Measurements from ENCODE around the gene BASP1.

The BASP1 gene

GRCh38 chr5:17216176-17216973, 1.1 kb upstream of the BASP1 start (continued):
- TF ChIP-seq ZNF692 (tag by site-specific recombination; IDR thresholded peaks at IDR 0.05) (peak; percentile 53; the same call in 1 of the 2 replicates), EGR2 (tag by site-specific recombination; IDR thresholded peaks at IDR 0.05; ENCODE audit: low read depth) (no peak), ZNF221 (tag by site-specific recombination; IDR thresholded peaks at IDR 0.05; ENCODE audit: borderline replicate concordance) (no peak), ZBTB21 (tag by site-specific recombination; IDR thresholded peaks at IDR 0.05) (no peak), ZNF791 (tag by site-specific recombination; IDR thresholded peaks at IDR 0.05) (no peak), ZNF513 (tag by site-specific recombination; IDR thresholded peaks at IDR 0.05) (no peak), GLI4 (tag by site-specific recombination; IDR thresholded peaks at IDR 0.05) (no peak), ZNF530 (tag by site-specific recombination; IDR thresholded peaks at IDR 0.05; ENCODE audit: low read depth) (no peak), ZNF354C (tag by site-specific recombination; IDR thresholded peaks at IDR 0.05; ENCODE audit: borderline replicate concordance, low read depth) (no peak), MYNN (tag by site-specific recombination; IDR thresholded peaks at IDR 0.05; ENCODE audit: borderline replicate concordance) (no peak), ZFP41 (tag by site-specific recombination; IDR thresholded peaks at IDR 0.05; ENCODE audit: borderline replicate concordance) (no peak), SALL2 (tag by site-specific recombination; IDR thresholded peaks at IDR 0.05; ENCODE audit: borderline replicate concordance) (no peak), ZNF664 (tag by site-specific recombination; IDR thresholded peaks at IDR 0.05) (no peak), ZNF654 (tag by site-specific recombination; IDR thresholded peaks at IDR 0.05; ENCODE audit: low read depth) (peak; percentile 98), ZNF510 (tag by site-specific recombination; IDR thresholded peaks at IDR 0.05; ENCODE audit: insufficient replicate concordance) (no peak), HOXD13 (CRISPR knock-in tag; IDR thresholded peaks at IDR 0.05; ENCODE audit: borderline replicate concordance) (no peak), ZNF629 (tag by site-specific recombination; IDR thresholded peaks at IDR 0.05) (peak; percentile 68; the same call in 1 of the 2 replicates), ZNF10 (tag by site-specific recombination; IDR thresholded peaks at IDR 0.05) (no peak), ZNF391 (tag by site-specific recombination; IDR thresholded peaks at IDR 0.05; ENCODE audit: borderline replicate concordance, low read depth) (0 out of 2 replicates have a peak, but pooled peaks have one; percentile 13), ZNF19 (tag by site-specific recombination; IDR thresholded peaks at IDR 0.05; ENCODE audit: low read depth) (no peak), ZNF660 (tag by site-specific recombination; IDR thresholded peaks at IDR 0.05) (peak; percentile 82), SP2 (tag by site-specific recombination; IDR thresholded peaks at IDR 0.05) (peak; percentile 58), TRIM28 (IDR thresholded peaks at IDR 0.05; ENCODE audit: borderline replicate concordance, low read length) (0 out of 2 replicates have a peak, but pooled peaks have one; percentile 27), ZNF350 (tag by site-specific recombination; IDR thresholded peaks at IDR 0.05) (no peak), ZNF792 (tag by site-specific recombination; IDR thresholded peaks at IDR 0.05) (no peak), ZNF626 (tag by site-specific recombination; IDR thresholded peaks at IDR 0.05) (no peak), ZNF707 (tag by site-specific recombination; IDR thresholded peaks at IDR 0.05) (no peak), ZNF623 (tag by site-specific recombination; IDR thresholded peaks at IDR 0.05) (no peak), ZNF394 (tag by site-specific recombination; IDR thresholded peaks at IDR 0.05; ENCODE audit: borderline replicate concordance) (no peak; the same call in 1 of the 2 replicates), ZNF639 (tag by site-specific recombination; IDR thresholded peaks at IDR 0.05) (peak; percentile 85), ZNF777 (tag by site-specific recombination; IDR thresholded peaks at IDR 0.05; ENCODE audit: borderline replicate concordance) (peak; percentile 92), ZNF571 (tag by site-specific recombination; IDR thresholded peaks at IDR 0.05) (no peak), ZNF239 (tag by site-specific recombination; IDR thresholded peaks at IDR 0.05) (no peak; the same call in 1 of the 2 replicates), ZNF138 (tag by site-specific recombination; IDR thresholded peaks at IDR 0.05; ENCODE audit: borderline replicate concordance) (no peak), MEIS1 (CRISPR knock-in tag; IDR thresholded peaks at IDR 0.05; ENCODE audit: borderline replicate concordance) (no peak)
- TF ChIP-seq, protein P1, sequence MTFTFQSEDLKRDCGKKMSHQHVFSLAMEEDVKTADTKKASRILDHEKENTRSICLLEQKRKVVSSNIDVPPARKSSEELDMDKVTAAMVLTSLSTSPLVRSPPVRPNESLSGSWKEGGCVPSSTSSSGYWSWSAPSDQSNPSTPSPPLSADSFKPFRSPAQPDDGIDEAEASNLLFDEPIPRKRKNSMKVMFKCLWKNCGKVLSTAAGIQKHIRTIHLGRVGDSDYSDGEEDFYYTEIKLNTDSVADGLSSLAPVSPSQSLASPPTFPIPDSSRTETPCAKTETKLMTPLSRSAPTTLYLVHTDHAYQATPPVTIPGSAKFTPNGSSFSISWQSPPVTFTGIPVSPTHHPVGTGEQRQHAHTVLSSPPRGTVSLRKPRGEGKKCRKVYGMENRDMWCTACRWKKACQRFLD (tag by site-specific recombination; IDR thresholded peaks at IDR 0.05): no peak

Measured in HEK293 (cell line).